GM20000 (cell line): ENCODE results near the gene FSD2.

ENCODE experiments used
- DNase-seq: peaks from one replicate; pipeline ENCODE4 v3.0.0; 2012; ENCODE audit warnings: low spot score
- CTCF ChIP-seq: IDR thresholded peaks from 2 replicates; pipeline ENCODE4 v1.5.1; 2012; ENCODE audit warnings: mild to moderate bottlenecking, control low read depth; ENCODE audit errors: extremely low read depth, missing control alignments

Gene FSD2

GRCh38 chr15:82803793-82804574 is 1.9 kb downstream of the FSD2 start:
- TF ChIP-seq CTCF = no peak
- DNase-seq = no peak

GRCh38 chr15:82802497-82802896 is 3.4 kb downstream of the FSD2 start:
- no peak for DNase-seq
- TF ChIP-seq CTCF = no peak

- TF ChIP-seq CTCF = no peak
- DNase-seq = no peak
These were observed 6.6 kb downstream of the FSD2 start for GRCh38 chr15:82799183-82799841.

- DNase-seq = no peak
- no peak for TF ChIP-seq CTCF
These were observed 7.2 kb downstream of the FSD2 start for GRCh38 chr15:82798531-82799166.

GRCh38 chr15:82798104-82798503 is 7.8 kb downstream of the FSD2 start:
- no peak for TF ChIP-seq CTCF
- no peak for DNase-seq

- DNase-seq = no peak
- TF ChIP-seq CTCF = no peak
These were observed 12.1 kb downstream of the FSD2 start for GRCh38 chr15:82793737-82794136.

- no peak for DNase-seq
- TF ChIP-seq CTCF = no peak
These were observed 13.8 kb downstream of the FSD2 start for GRCh38 chr15:82792068-82792467.
